ENCODE data around the gene ALG8. TPM values are rescaled to one million over a fixed set of nuclear protein-coding genes. Genes with fewer than 3 reads are reported as not detected.

ALG8 gene
- total and polyA plus RNA-seq, 2 of the 8 experiments (the other 6 are each of a cell fraction or from before 2014, with no cell fraction given): 66.7 to 84.3 TPM

DNA sequence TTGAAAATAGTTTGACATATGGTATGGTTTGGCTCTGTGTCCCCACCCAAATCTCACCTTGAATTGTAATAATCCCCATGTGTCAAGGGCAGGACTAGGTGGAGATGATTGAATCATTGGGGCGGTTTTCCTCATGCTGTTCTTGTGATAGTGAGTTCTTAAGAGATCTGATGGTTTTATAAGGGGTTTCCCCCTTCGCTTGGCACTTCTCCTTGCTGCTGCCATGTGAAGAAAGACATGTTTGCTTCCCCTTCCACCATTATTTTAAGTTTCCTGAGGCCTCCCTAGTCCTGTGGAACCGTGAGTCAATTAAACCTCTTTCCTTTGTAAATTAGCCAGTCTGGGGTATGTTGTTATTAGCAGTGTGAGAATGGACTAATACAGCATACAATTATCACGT lies 41.3 kb upstream of the ALG8 start:
- H3K9me3 ChIP-seq (ENCODE audit: insufficient read depth in 2 of 2, low read depth in 1 of 2, low read length in 1 of 2): no peaks in the 10 kb centered on the region
- H3K23me2 ChIP-seq (ENCODE audit: low read depth, low read length): 0 out of 2 replicates have a peak, but pooled peaks cover 2% of the 10 kb centered on the region
- FAIRE-seq (no peak), DNase-seq (ENCODE audit: low read depth in 1 of 2, low spot score in 2 of 2) (no peak)
- H3K18ac ChIP-seq (ENCODE audit: extremely low read depth, low read length): no peak overlapping the region
- no peak overlapping the region for H3K4me2 ChIP-seq (ENCODE audit: insufficient read depth in 1 of 2, low read depth in 2 of 2, low read length in 2 of 2)
- H3K4me1 ChIP-seq (replicated peaks in 1 of 4; ENCODE audit: control insufficient read depth in 3 of 4, insufficient read depth in 4 of 4, low read length in 3 of 4): peaks cover 0 to 2% (median 0%) of the 10 kb centered on the region in 4 experiments; a peak in 1 of 7 replicates
- H4K91ac ChIP-seq (replicated peaks; ENCODE audit: insufficient read length, low read length): no peak overlapping the region
- no peak overlapping the region for H2BK5ac ChIP-seq (ENCODE audit: low read depth, low read length)
- H3K56ac ChIP-seq (replicated peaks; ENCODE audit: insufficient read length, low read depth, low read length): no peak overlapping the region
- no peak overlapping the region for H2BK15ac ChIP-seq (ENCODE audit: low read length)
- no peak overlapping the region for H3K4ac ChIP-seq (replicated peaks; ENCODE audit: insufficient read length, low read depth, low read length)
- H3K9ac ChIP-seq (replicated peaks in 1 of 4; ENCODE audit: extremely low read depth in 1 of 4, low read depth in 3 of 4, low read length in 3 of 4): no peak overlapping the region
- CTCF ChIA-PET (ENCODE audit: partially characterized antibody): no interaction called here
- H2AK5ac ChIP-seq (ENCODE audit: low read depth, low read length): no peak overlapping the region
- H3K4me3 ChIP-seq (ENCODE audit: extremely low read depth in 1 of 4, insufficient read depth in 2 of 4, low read depth in 3 of 4, low read length in 4 of 4): no peak overlapping the region
- no peaks in the 10 kb centered on the region for H4K20me1 ChIP-seq (replicated peaks in 1 of 2; ENCODE audit: control insufficient read depth in 1 of 2, insufficient read depth in 2 of 2, low read length in 2 of 2)
- POLR2A ChIA-PET (ENCODE audit: partially characterized antibody): no interaction called here
- no peaks in the 10 kb centered on the region for H3K36me3 ChIP-seq (ENCODE audit: control insufficient read depth in 2 of 4, insufficient read depth in 4 of 4, low read length in 3 of 4)
- no peak overlapping the region for H2BK12ac ChIP-seq (ENCODE audit: low read depth, low read length)
- WGBS, 2 experiments (ENCODE audit: extremely low coverage in 1 of 2, insufficient coverage in 1 of 2, insufficient read length in 1 of 2, insufficient replicate concordance in 2 of 2, low coverage in 1 of 2, low lambda C conversion rate in 2 of 2, missing lambda C conversion rate in 1 of 2): 90% methylated on average over 4 of the region's 4 CpGs; no CpG with 5 or more reads in 1 of the 2 experiments
- H3K27me3 ChIP-seq (replicated peaks in 1 of 4; ENCODE audit: control insufficient read depth in 3 of 4, extremely low read depth in 1 of 4, insufficient read depth in 3 of 4, low read length in 3 of 4): no peaks in the 10 kb centered on the region
- H3K14ac ChIP-seq (ENCODE audit: insufficient read length): no peak overlapping the region
- H4K8ac ChIP-seq (ENCODE audit: extremely low read depth, insufficient read depth, low read length): no peak overlapping the region
- no peak overlapping the region for H2BK120ac ChIP-seq (replicated peaks; ENCODE audit: low read depth, low read length)
- no peaks in the 10 kb centered on the region for H3K79me2 ChIP-seq (ENCODE audit: control insufficient read depth in 1 of 2, insufficient read depth in 2 of 2, low read length in 2 of 2)
- H2AFZ ChIP-seq (ENCODE audit: low read length): no peak overlapping the region
- H2BK20ac ChIP-seq (ENCODE audit: low read length): no peak overlapping the region
- no peak overlapping the region for H3K27ac ChIP-seq (ENCODE audit: low read depth, low read length)
- H3K79me1 ChIP-seq (ENCODE audit: low read depth, low read length): no peaks in the 10 kb centered on the region
- no peak overlapping the region for H4K5ac ChIP-seq (ENCODE audit: insufficient read length, low read depth, low read length)
- H3K23ac ChIP-seq (ENCODE audit: insufficient read length): no peak overlapping the region
- TF ChIP-seq, protein P1, sequence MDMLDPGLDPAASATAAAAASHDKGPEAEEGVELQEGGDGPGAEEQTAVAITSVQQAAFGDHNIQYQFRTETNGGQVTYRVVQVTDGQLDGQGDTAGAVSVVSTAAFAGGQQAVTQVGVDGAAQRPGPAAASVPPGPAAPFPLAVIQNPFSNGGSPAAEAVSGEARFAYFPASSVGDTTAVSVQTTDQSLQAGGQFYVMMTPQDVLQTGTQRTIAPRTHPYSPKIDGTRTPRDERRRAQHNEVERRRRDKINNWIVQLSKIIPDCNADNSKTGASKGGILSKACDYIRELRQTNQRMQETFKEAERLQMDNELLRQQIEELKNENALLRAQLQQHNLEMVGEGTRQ (IDR thresholded peaks at IDR 0.05; ENCODE audit: low read length): no peak
- TF ChIP-seq RXRA (IDR thresholded peaks at IDR 0.05; ENCODE audit: insufficient read depth, low read depth, low read length) (no peak), SRF (IDR thresholded peaks at IDR 0.05; ENCODE audit: low read depth, low read length) (no peak), CBX5 (IDR thresholded peaks at IDR 0.05; ENCODE audit: low read depth, low read length) (no peak), BRCA1 (IDR thresholded peaks at IDR 0.05; ENCODE audit: low read depth, low read length) (no peak), SIRT6 (IDR thresholded peaks at IDR 0.05; ENCODE audit: low read length) (no peak), YY1 (IDR thresholded peaks at IDR 0.05; ENCODE audit: low read depth, low read length) (no peak), BCL11A (IDR thresholded peaks at IDR 0.05; ENCODE audit: low read depth in 2 of 2, low read length in 2 of 2) (no peak), GABPA (IDR thresholded peaks at IDR 0.05; ENCODE audit: borderline replicate concordance, insufficient read depth, low read length) (no peak), POU5F1 (IDR thresholded peaks at IDR 0.05; ENCODE audit: low read depth, low read length) (no peak), POLR2AphosphoS5 (IDR thresholded peaks at IDR 0.05; ENCODE audit: low read depth, low read length) (no peak), SP2 (IDR thresholded peaks at IDR 0.05; ENCODE audit: low read length) (no peak), HDAC2 (IDR thresholded peaks at IDR 0.05; ENCODE audit: borderline replicate concordance in 1 of 2, low read depth in 2 of 2, low read length in 2 of 2) (no peak), GTF2F1 (IDR thresholded peaks at IDR 0.05; ENCODE audit: borderline replicate concordance, low read depth, low read length) (no peak), FOSL1 (IDR thresholded peaks at IDR 0.05; ENCODE audit: insufficient read depth, low read depth, low read length) (no peak)
